Fibroblast of gingiva (primary cell): ENCODE data around the gene APMAP.
"Not testable (repeated sequence)": the region's sequence is repeated elsewhere in the genome, so short reads cannot be mapped to it uniquely, and the experiment has no call there.

Experiments used
- DNase-seq: peaks from one replicate; pipeline ENCODE4 v3.0.0-alpha.2; 2011; ENCODE audit warnings: low read depth

Gene APMAP

DNA sequence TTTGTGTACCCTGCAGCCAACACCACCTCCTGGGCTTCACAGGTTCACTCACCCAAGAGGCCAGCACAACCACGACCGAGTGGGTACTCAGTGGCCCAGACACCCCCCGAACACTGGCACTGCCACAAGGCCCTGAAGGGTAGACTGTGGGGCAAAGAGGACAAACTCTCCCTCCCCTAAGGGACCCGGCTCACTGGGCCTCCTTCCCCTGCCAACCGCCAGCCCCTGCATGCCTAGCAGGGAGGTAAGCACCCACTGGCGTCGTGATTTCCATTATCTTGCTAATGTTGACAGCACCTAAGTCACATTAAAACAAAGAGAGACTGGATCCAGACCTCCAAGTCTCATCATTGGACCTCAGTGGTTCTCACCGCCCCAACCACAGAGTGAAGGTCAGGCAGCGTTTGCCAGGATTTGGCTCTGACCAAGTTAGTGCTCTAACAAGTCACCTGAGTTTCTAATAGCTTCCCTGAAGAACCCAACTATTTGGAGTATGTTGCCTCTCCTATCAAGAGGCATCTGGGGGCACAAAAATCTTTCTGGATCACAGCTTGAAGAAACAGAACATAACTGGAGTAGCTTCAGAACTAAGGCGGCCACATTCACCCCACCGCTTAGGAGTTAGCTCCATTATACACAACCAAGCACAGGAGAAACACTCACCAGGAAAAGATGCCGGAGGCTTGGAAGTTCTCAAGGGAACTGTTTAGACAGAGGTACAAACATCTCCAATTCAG lies 14.0 kb upstream of the APMAP start:
- DNase-seq, result no peak

DNA sequence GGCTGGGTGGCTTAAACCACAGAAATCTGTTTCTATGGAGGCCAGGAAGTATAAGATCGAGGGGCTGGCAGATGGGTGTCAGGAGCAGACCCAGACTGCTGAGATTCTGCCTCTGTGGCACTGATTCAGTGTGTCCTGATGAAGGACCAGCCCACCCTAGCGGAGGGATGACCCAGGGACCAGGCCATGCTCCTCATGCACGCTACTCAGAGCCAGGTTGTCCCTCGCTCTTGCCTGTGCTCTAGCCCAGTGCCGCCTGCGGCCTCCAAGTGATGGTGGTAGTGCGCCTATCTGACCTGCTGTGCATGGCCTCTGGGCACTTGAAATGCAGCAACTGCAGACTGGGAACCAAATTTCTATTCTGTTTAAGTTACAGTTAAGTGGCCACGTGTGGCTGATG lies 13.1 kb upstream of the APMAP start:
- DNase-seq, result no peak

DNA sequence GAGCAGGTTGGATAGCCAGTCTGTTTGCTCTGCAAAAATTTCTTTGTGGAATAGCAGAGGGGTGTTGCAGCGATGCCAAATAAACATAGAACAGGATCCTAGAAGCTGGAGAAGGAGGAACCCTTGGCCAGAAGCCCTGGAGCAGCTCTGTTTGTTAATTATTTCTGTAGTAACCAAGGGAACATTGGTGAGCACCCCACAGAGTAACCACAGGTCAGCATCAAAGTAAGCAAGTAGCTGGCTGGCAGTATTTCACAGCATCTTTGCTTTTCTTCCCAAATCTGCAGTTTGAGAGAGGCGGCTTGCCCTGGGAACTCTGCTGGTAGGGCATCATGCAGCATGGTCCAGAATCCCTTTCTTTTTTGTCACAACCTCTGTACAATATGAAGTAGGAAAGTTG lies 12.7 kb upstream of the APMAP start:
- DNase-seq, result peak; percentile 68

DNA sequence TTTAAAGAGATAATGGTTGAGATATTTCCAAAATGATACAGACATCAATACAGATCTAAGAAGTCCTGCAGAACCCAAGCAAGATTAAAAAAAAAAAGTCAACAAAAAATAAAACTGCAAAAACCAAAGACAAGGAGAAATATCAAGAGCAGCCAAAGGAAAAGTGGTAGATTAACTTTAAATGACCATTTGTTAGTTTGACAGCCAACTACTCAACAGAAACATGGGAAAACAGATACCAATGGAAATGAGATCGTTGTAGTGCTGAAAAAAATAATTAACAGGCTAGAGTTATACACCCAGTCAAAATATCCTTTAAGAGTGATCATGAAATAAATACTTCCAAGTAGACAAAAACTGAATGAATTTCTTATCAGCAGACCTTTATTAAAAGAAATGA lies 10.5 kb upstream of the APMAP start:
- no peak for DNase-seq

DNA sequence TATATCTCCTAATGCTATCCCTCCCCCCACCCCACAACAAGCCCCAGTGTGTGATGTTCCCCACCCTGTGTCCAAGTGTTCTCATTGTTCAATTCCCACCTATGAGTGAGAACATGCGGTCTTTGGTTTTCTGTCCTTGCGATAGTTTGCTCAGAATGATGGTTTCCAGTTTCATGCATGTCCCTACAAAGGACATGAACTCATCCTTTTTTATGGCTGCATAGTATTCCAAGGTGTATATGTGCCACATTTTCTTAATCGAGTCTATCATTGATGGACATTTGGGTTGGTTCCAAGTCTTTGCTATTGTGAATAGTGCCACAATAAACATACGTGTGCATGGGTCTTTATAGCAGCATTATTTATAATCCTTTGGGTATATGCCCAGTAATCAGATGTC lies 8.8 kb upstream of the APMAP start:
- not testable (repeated sequence) for DNase-seq

DNA sequence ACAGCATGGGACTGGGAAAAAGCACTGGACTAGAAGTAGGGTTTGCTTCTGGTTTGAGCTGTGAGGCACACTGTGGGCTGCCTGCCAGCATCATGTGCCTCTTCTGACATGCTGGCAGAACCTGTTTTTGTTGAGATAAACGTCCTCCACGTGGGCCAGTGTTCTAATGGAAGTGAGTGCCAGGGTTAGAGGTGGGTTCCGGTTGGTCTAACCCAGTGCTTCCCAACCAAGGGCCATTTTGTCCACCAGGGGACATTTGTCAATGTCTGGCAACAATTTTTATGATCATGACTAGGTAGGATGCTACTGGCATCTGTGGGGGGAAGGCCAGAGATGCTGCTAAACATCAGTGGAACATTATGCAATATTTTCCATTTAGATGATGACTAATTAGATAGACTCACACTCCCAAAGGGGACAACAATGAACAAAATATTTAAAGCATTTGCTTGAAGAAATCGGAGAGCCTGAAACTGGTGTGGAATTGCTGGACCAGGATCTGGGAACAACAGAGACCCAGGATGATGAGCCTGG lies 7.8 kb upstream of the APMAP start:
- DNase-seq, result peak; percentile 94

DNA sequence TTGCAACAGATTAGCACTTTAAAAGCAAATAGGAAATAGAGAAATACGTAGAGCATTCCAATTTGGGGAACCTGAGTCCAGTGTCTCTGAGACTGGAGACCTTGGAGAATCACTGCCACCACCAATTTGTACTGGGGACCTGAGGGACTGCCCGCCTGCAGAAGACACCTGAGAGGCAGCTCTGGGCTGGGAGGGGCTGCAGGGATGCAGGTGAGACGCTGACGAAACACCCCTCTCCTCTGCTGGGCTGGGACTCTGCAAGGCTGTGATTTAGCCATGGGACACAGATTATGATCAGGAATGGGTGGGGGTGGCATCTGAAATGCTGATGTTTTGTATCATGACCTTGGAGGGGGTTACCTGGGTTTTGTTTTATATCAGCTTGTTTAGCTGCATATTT lies 7.0 kb upstream of the APMAP start:
- no peak for DNase-seq

DNA sequence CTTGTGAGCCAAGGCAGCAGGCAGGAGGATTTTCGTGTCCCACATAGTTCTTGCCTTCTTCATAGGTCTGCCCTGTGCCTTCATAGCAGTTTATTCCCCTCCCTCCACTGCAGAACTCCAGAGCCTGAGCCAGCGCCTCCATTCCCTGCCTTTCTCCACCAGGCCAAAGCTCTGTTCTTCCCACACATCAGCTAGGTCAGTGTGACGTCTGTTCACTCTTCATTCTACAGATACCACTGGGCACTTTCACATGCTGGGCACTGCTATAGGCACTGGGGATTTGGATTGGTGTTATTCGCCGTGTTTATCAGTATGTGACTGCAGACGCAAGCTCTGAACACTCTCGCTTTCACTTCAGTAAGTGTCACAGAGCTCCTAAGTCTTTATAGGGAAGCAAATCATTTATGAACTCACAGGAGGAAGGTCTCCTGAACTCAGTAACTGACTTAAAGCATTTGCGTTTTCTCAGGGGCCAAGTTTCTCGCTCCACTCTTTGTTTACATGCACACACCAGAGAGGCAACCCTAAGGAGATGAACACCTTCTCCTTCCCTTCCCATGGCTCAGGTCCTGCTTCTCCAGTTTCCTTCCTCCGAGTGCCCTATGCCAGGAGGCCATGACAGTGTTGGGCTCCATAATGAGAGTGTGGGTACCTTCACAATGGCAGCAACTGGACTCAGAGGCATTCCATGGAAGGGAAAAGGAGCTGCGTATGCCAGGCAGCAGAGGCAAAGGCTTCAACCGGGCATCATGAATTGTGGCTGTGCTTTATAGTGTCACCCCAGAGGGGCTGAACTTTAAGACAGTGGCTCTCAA lies 6.3 kb upstream of the APMAP start:
- peak; percentile 21 for DNase-seq

DNA sequence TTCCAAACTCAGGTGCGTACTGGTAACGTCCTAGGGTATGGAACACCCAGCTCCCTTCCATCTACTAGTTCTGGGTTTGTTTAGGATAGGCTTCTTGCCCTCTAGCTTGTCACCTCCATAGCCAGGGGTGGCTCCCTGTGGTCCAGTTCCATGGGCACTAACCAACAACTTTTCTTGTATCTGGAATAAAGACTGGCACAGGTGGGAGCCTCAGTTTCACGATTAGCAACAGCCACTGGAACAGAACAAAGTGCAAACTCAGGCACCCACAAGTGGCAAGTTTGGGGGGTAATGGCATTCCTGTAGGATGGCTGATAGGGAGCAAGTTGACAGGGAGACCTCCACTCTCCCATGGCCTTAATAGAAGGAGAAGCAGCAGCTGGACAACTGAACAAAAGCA lies 5.6 kb upstream of the APMAP start:
- DNase-seq, result no peak

DNA sequence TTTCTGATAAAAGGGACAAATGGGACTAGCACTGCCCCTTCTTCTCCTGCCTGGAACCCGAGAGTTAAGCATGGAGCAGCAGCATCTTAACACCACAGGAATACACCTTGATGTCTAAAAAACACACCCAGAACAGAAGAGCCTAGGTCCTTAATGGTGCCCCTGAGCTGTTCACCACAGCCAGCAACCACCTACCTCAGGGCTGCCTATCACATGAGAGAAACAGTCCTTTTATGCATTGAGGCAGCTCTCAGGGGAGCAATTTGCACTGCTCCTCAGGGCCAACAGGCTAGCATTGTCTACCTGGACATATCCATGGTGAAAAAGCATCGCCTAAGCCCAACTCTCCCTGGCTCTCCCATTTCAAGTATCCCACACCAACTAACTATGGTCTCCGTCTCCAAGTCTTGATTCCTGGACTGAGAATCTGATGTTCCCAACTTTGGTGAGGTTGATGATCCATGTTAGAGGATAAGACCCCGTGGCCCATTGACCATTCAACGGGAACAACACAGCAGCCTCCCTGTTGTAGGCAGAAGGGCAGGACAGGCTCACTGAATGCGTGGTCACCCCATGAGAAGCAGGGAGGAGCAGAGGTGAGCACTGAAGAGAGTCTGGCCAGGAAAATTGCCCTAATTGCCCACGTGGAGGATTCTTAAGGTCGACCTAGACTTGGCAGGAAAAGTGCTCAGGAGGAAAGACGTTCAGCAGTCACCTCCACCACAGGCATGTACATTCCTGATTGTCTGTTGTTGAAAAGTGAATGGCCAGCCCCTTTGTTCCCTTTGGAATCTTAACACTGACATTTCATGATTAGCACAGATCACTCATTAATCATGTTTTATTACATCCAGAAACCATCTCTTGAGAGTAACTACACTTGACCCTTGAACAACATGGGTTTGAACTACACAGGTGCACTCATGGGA lies 4.2 kb upstream of the APMAP start:
- no peak for DNase-seq

DNA sequence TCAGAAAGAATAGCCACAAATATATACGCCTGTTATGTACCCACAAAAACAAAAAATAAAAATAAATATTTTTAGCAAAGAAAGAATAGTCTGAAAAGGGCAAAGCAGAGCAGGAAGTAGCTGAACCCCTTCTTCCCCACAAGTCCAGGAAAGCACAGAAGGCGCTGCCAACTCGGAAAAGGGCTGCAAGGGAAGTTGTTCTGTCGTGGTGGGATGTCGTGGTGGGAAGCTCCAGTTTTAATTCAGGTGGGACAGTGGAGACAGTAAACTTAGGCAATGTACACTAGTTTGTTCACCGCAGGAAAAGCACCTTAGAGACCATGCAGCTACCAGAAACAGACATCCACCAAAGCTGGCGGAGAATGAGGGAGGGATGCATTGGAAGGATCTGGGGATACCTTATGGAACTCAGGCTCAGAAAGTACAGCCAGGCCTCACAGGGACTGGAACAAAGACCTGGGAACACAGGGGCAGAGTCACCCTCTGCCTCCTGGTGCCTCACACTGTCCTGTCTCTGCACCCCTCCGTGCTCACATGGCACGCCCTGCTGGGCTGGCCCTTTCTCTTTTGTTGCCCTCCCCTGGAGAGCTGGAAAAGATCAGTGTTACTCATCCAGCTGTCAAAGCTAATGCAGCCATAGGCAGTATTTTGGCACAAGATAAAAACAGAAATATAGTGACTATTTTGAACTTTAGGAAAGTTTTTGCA lies 3.3 kb upstream of the APMAP start:
- no peak for DNase-seq

DNA sequence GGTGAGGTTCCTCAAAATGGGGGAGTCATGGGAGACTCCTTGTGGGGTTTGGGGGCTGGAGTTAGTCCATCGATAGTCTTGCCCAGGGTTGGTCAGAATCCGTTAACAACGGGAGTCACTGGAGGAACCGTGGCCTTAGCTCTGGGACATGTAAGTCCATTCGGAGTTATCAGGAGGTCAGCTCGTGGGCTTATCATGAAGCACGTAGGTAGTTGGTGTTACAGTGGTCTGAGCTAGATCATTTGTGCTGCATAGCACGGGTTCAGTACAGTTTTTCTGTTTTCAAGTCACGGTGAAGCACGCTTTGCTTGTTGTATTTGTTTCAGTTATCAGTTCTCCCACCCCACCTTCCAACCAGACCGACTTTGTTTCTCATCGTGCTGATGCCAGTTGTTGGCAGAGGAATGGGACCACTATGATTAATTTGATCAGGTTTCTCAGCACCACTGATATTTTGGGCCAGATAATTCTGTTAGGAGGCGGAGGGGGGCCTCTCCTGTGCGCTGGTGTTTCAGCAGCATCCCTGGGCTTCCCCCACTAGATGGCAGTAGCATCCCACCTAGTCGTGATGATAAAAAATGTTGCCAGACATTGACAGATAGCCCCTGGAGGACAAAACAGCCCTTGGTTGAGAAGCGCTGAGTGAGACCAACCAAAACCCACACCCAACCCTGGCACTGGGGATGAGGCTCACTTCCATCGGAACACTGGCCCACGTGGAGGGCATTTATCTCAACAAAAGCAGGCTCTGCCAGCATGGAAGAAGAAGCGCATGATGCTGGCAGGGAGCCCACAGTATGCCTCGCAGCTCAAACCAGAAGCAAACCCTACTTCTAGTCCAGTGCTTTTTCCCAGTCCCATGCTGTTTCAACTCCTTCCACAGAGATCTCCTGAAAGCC lies 2.2 kb upstream of the APMAP start:
- peak; percentile 60 for DNase-seq

DNA sequence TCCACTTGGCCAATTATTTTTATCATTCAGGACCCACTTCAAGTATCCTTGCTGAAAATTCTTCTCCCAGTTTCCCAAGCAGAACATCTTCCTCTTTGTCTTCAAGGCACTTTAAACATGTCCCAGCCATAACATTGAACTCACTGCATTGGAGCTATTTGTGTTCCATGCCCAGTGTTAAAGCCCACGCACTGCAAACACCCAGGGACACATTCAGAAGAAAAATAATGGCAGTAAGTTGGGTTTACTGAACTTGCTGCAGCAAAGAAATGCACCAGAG lies 1.6 kb upstream of the APMAP start:
- DNase-seq, result no peak

DNA sequence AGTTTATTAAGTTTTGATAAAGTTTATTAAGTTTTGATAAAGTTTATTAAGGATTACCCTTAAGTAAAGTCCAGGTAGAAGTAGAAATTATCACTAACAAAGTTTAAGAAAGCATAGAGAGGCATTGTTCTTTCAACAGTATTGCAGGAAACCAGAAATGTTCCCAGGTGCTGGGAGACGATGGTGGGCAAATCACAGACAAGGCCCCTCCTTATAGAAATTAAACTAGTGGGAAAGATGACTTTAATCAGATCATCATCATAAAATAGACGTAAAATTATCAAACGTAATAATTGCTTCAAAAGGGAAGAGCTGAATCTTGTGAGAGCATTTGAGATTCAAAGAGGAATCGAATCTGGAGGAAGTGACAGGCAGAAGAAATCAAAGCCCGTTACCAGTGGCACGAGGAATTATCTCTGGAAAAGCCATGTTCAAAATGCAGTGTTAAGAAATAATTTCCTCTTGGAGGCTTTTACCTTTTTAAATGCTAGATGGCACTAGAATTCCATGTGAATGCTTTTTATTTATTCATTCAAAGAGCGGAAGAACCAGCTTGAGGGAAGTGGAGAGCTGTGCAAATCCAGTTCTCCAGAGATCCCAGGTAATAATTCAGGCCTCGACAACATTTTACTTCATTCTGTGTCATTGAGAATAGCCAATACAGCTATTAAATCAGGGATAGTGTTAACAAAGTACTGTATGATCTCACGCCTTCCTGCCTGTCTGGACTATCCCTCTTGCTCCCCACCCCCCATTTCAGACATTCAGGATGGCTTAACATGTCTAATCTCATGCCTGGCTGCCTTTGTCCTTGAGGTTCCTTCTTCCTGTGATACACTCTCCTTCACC lies 1.0 kb upstream of the APMAP start:
- peak; percentile 36 for DNase-seq

DNA sequence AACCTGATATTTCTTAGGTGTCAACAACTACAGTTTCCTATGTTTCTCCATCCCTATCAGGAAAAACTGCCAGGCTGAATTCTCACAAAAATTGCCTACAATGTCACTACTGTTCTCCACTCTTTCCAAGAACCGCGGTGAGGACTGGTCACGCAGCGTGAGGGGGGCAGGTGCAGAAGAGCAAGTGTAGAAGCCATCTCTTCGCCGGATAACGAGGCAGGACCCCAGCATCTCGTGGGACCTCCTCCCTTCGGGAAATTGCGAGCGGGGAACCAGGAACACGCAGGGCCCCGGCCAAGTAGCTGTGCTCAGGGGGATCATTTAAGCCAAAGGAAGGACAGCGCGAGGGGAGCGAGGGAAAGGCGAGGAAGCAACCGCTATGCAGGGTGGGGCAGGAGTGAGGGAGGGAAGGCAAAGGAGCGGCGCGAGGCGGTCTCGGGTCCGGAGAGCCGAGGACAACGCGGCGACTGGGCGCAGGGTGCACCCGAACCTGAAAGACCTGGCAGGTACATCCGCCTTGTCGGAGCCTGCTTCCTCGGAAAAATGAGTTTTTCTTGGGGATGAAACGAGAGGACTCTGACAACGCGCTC lies 559 bp downstream of the APMAP start:
- DNase-seq, result no peak

DNA sequence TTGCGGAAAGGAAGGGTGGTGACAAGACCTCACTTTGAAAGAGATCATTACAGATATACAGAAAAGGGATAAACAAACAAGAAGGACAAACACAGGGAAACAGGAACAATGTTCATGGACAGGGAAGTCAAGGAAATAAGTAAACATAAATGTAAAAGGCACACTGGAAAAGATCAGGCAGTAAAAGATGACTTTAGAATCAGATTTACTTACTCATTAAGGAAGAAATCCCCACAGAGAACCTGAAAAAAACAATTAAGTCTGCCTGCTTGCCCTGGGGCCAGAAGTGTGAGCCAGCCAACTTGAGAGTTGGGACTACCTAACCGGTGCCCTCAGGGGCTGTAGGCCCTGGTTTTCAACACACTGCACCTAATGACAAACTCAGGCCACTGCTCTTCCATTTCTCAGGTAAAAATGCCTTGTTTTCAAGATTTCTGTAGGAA lies 1.7 kb downstream of the APMAP start:
- DNase-seq, result no peak

DNA sequence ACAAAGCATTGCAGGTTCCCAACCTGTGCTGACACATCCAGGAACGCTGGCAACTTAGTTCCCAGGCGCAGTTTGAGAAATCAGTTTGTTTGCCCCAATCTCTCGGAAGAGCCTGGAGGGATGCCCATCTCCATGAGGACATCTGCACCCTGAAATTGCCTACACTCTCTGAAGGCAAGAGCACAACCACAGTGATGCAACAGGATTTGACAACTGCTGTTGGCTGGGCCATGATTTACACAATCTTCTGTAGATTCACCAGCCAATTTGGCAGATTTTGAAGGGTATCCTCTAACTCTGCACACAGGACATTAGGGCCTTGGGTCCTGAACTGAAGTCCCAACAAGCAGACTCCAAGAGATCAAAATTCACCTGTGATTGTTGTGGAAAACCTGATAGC lies 3.4 kb downstream of the APMAP start:
- peak; percentile 72 for DNase-seq

DNA sequence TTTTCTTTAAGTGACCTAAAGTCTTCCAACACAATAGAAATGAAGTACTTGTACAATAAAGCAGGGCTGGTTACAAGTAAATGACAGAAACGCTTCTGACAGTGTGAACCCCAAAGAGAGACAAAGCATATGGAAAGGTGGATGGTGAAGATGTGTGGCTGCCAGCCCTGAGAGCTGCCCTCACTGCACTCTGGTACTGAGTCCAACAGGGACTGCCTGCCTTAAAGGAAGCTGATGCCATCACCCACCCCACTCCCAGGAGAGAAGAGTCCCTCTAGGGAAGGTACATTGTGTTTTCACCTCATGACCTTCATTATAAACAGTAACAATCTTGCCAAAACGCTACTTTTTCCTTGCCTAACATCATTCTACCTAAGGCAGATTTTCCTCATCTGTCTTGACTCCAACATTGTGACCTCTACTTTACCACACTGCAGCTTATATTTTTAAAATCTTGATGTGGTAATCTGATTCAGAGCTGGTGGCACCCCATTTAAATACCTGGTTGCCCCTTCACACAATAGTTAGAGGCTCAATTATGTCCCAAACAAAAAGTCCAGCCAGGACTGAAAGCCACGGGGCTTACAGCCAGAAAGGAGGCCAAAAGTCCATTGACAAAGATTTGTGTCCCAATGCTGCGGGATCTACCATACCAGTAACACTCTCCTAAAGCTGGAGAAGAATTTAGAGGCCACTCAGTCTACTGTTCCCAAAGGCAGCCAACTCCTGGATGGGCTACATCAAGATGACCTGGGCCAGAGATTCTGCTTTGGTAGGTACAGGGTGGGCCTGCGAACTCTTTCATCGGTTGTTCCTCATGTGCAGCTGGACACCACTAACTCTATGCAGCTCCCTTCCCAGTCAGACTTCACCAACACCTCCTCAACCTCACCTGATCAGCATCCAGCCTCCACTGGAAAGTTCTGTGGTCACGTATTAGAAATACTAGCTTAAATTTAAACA lies 4.4 kb downstream of the APMAP start:
- DNase-seq, result no peak
